ENCODE measurements around the gene PTPRG.

PTPRG gene

DNA sequence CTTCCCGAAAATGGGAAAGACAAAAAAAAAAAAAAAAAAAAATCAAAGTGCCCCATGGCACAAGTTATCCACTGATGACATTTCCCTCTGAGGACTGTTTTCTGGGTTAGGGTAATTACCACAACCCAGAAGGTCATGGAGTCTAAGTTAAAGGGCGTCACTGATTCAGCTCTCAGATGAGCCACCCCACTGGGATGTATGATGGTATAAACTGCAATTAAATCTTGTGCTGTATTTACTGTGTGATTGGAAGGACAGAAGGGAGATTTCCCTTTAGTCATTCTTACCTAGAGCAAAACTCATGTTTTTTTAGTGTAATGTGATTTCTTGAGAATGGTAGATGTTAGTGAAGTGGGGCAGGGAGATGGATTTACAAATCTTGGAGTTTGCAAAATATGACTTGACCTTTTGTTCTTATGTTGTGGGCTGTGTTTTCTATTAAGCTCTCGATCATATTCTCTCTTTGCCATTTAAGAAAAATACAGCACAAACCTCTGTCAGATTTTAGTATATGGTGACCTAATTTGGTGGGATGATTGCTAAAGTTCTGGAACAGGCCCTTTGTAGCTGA, 244.2 kb downstream of the PTPRG start:
- in situ Hi-C loops (cut with HindIII; ENCODE audit: low sequenced_read_pairs) = no loop called here
- DNase-seq (ENCODE audit: low read depth) = no peak
- H3K4me3 ChIP-seq (ENCODE audit: low read depth, low read length) = no peak overlapping the region
- TF ChIP-seq, protein P1, sequence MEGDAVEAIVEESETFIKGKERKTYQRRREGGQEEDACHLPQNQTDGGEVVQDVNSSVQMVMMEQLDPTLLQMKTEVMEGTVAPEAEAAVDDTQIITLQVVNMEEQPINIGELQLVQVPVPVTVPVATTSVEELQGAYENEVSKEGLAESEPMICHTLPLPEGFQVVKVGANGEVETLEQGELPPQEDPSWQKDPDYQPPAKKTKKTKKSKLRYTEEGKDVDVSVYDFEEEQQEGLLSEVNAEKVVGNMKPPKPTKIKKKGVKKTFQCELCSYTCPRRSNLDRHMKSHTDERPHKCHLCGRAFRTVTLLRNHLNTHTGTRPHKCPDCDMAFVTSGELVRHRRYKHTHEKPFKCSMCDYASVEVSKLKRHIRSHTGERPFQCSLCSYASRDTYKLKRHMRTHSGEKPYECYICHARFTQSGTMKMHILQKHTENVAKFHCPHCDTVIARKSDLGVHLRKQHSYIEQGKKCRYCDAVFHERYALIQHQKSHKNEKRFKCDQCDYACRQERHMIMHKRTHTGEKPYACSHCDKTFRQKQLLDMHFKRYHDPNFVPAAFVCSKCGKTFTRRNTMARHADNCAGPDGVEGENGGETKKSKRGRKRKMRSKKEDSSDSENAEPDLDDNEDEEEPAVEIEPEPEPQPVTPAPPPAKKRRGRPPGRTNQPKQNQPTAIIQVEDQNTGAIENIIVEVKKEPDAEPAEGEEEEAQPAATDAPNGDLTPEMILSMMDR (IDR thresholded peaks at IDR 0.05; ENCODE audit: low read depth, low read length, missing control alignments) = no peak

DNA sequence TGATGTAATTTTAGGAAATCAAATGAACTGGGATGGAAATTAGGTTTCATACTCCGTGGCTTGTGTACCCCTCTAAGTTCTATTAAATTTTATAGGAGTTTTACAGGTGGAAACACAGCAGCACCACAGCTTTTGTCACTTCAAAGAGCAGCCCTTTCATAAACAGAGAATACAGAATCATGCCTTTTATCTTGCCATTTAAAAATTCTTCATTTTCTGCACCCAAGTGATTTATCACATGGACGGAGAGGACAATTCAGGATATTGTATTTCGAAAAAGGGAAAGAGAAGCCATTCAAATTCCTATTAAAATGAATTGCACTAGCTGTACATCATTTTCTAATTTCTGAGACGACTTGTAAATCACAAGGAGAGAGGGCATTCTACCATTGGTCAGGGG, 245.4 kb downstream of the PTPRG start:
- no peak overlapping the region for H3K4me3 ChIP-seq (ENCODE audit: low read depth, low read length)
- no peak for DNase-seq (ENCODE audit: low read depth)
- in situ Hi-C loops (cut with HindIII; ENCODE audit: low sequenced_read_pairs) = no loop called here
- TF ChIP-seq, protein P1 (IDR thresholded peaks at IDR 0.05; ENCODE audit: low read depth, low read length, missing control alignments) = no peak

DNA sequence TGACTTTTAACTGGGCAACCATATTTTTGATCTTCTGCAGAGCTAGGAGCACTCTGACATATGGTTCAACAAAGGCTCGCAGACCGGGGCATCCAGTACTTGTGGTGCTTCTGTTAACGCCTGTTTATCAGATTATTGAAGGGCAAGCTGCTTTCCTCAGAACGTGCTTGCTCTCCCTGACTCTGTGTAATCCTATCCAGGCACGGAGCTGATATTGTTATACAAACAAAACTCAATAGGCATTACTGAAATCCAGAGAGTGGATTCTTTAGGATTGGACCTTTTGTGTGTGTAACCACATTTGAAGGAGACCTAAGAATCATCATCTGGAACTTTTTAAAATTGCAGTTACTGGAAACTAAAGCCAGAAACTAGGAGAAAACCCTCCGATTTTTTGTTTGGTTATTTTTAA, 246.5 kb downstream of the PTPRG start:
- no peak overlapping the region for H3K4me3 ChIP-seq (ENCODE audit: low read depth, low read length)
- peak; percentile 38 for DNase-seq (ENCODE audit: low read depth)
- TF ChIP-seq, protein P1 (IDR thresholded peaks at IDR 0.05; ENCODE audit: low read depth, low read length, missing control alignments) = no peak
- in situ Hi-C loops (cut with HindIII; ENCODE audit: low sequenced_read_pairs) = no loop called here

DNA sequence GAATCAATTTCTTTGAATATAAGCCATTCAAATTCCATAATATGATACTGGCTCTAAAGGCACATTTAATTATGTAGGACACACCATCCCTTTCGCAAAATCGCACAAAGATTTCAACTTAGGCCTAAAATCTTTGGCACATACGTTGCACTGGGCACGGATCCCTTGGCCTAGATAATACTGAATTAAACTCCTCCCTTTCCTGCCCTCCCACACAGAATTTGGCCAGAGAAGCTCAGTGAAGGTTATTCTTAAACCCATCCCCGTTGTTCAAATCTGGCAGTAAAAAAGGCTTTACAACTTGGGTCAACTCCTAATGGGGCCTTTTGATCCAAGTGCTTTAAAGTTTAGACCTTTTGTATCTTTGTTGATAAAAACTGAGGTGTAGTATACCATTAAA, 247.2 kb downstream of the PTPRG start:
- TF ChIP-seq, protein P1 (IDR thresholded peaks at IDR 0.05; ENCODE audit: low read depth, low read length, missing control alignments) = no peak
- no peak for DNase-seq (ENCODE audit: low read depth)
- H3K4me3 ChIP-seq (ENCODE audit: low read depth, low read length) = no peak overlapping the region
- in situ Hi-C loops (cut with HindIII; ENCODE audit: low sequenced_read_pairs) = no loop called here

DNA sequence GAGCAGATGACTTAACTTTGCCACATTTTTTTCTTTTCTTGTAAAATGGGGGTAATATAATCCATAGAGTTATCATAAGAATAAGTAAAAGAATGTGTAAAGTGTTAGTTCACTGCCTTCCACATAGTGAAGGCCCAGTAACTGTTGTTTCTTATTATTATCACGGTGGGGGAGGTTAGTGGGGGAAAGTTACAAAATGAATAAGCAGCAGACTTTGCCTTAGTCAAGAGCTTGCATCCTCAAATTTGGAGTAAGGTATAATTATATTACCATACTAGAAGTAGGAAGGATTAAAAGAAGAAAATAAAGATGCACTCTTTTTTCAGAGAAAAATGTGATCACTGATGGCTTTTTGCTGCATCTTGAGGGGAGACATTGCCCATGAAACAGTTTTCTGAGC, 247.6 kb downstream of the PTPRG start:
- no peak overlapping the region for H3K4me3 ChIP-seq (ENCODE audit: low read depth, low read length)
- in situ Hi-C loops (cut with HindIII; ENCODE audit: low sequenced_read_pairs) = no loop called here
- no peak for DNase-seq (ENCODE audit: low read depth)
- TF ChIP-seq, protein P1 (IDR thresholded peaks at IDR 0.05; ENCODE audit: low read depth, low read length, missing control alignments) = no peak

DNA sequence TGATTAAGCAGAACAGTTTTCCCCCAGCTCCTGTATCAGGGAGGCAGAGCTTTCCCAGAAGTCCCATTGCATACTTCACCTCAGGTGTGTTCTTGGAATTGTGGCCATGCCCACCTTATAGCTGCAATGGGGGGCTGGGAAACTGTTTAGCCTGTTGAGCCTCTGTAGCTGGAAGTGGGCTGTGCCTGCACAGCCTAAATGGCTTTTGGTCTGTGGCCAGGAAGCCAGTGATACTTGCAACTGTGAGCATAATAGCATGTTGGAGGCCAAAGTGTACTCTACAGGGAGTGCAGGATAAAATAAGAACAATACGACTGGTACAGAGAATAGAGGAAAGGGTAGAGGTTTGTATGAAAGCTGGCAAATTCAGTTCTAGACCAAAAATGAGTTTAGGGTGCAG, 248.5 kb downstream of the PTPRG start:
- in situ Hi-C loops (cut with HindIII; ENCODE audit: low sequenced_read_pairs) = no loop called here
- DNase-seq (ENCODE audit: low read depth) = no peak
- TF ChIP-seq, protein P1 (IDR thresholded peaks at IDR 0.05; ENCODE audit: low read depth, low read length, missing control alignments) = no peak
- no peak overlapping the region for H3K4me3 ChIP-seq (ENCODE audit: low read depth, low read length)

Measured in astrocyte of the cerebellum (primary cell).